Stimulated activated CD4-positive, alpha-beta T cell treated with anti-CD3 and anti-CD28 coated beads, Interleukin-1b, Interleukin-23, amount 100 ng/mL, for 48 hours (primary cell): ENCODE results near the gene EDN2.

Experiments
- DNase-seq: peaks from one replicate; pipeline ENCODE4 v3.0.0-alpha.2; 2020

The EDN2 gene

GRCh38 chr1:41516168-41517061 lies 31.9 kb upstream of the EDN2 start:
- DNase-seq, result peak; percentile 57

GRCh38 chr1:41515778-41516167 lies 31.3 kb upstream of the EDN2 start:
- no peak for DNase-seq

- DNase-seq, result no peak
Observed at GRCh38 chr1:41515131-41515678, 30.7 kb upstream of the EDN2 start.

- no peak for DNase-seq
Observed at GRCh38 chr1:41514381-41514780, 29.9 kb upstream of the EDN2 start.

DNA sequence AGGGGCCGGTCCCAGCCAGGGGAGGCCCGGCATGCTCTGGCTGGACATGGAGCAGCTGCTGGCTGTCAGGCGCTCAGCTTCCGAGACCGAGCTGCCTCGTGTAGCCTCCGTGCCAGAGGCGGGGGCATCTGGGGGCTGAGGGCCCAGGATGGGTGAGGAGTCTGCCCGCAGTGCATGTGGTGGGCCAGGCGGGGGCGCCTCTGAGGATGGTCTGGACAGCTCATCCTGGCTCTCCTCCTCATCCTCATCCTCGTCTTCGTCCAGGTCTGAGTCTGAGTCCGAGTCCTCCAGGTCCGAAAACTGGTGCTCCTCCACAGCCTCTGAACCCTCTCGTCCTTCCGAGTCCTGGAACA lies 28.9 kb upstream of the EDN2 start:
- no peak for DNase-seq

DNA sequence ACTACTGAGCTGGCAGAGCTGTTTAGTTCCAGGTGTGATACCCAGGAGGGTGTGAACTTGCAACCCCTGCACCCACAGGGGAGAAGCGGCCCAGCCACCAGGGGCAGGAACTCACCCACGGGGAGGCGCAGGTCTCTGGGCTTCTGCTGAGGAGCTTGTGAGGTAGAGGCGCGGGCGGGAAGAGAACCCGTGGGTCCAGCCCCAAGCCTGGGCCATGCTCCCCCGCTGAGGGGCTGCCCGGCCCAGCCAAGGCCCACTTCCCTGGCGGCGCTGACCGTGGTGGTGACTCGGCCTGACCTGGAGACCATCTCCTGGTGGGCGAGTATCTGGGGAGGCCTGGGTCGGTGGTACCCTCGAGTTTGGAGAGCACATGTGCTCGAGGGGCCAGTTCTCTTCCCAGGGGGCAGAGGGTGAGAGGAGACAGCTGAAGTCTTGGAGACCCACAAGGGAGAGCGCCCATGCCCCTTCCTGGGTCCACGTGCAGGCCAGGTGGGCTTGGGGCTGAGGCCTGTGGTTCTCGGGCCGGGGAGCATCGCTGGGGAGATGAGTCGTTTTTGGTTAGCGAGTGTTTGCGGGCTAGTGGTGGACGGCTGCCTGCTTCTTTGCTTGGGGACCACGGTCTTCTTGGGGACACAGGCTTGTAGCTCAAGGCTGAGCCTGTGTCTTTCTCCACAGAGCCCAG lies 28.4 kb upstream of the EDN2 start:
- DNase-seq, result no peak

DNA sequence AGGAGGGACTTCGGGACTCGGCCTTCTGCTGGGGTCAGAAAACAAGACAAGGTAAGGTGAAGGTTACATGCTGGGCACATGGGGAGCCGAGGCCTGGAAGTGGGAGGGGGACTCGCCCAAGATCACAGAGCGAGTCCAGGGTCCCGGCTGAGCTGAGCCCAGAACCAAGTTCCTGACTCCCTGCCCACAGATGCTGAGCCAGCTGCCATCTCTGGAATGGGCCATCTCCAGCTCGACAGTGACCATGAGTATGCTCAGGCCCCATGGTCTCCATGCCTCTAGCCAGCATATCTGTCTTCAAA lies 26.7 kb upstream of the EDN2 start:
- no peak for DNase-seq

DNA sequence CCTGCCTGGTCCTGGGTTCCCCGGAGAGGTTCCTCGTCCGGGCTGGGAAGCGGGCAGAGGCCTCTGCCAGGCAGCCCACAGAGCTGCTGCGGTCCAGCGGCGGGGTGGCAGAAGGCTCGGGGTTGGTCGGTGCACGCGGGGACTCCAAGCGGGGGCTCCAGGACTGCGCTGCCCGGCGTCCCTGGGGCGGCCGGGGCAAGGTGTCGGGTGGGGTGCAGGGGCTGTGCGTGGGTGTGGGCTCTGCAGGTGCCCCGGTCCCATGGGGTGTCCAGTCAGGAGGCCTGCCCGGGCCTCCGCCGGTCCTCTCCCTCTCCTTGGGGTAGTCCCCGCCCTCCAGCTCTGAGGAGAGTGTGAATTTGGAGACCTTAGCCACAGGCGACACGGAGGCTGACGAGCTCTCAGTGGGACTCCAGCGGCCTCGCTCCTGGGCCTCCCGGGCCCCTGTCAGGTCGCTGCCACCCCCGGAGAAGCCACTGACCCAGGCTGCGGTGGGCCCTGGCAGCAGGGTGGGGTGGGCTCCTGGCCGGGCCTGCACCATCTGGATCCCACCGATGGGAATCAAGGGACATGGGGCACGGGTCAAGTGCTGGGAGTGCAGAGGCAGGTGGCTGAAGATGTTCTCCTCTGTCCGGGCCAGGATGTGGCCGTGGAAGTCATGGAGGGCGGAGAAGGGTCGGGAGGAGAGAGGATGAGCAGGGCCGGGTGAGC lies 26.2 kb upstream of the EDN2 start:
- DNase-seq, result no peak

DNA sequence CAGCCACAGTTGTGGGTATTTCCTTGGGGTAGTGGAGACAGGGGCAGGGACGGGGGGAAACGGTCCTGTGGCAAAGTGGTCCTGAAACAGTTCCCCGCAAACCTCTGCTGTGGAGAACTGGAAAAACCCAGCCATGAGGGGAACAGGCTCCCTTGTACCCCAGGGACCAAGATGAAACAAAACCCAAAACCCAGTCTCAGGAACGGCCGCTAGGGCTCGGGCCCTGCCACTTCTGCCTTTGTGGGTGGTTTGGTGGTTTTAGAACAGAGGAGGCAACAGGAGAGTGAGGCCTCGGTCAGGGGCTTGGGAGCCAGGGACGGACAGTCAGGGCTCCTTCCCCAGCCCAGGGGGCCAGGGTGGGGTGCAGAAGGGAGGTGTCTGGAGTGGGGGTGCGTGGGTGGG lies 24.8 kb upstream of the EDN2 start:
- no peak for DNase-seq

DNA sequence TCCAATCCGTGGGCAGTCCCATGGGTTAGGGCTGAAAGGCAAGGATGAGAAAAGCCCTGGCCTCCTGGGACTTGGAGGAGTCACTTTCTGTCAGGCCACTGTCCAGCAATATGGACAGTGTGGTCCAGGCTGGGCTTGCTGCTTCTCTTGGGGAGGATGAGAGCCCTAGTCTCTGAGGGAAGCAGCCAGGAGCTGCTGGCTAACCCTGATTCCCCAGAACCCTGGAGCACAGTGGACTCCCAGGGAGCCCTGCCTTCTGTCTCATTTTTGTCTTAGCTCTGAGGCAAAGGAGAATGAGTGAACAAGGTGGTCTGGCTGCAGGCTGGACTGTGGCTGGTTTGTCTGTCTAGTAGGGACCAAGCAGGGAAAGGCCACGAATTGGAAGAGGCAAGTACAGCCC lies 23.8 kb upstream of the EDN2 start:
- no peak for DNase-seq

DNA sequence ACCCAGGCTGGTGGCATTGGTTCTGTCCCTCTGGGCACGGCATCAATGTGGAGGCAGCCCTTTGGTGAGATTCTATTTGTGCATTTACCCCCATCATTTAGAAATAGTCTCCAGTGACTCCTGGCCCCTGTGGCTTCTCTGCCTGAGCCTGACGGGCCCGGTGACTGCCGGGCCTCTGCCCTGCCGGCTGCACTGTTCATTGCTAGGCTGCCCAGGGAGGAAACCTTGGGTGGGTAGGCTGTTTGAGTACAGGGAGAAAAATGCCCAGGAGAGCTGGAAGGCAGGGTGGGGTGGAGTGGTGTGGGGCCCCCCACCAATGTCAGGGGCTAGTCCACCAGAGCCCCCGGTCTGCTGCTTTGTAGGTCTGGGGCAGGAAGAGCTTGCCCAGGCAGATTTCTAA lies 23.4 kb upstream of the EDN2 start:
- DNase-seq, result no peak

- DNase-seq, result no peak
Observed at GRCh38 chr1:41507110-41507720, 22.7 kb upstream of the EDN2 start.

DNA sequence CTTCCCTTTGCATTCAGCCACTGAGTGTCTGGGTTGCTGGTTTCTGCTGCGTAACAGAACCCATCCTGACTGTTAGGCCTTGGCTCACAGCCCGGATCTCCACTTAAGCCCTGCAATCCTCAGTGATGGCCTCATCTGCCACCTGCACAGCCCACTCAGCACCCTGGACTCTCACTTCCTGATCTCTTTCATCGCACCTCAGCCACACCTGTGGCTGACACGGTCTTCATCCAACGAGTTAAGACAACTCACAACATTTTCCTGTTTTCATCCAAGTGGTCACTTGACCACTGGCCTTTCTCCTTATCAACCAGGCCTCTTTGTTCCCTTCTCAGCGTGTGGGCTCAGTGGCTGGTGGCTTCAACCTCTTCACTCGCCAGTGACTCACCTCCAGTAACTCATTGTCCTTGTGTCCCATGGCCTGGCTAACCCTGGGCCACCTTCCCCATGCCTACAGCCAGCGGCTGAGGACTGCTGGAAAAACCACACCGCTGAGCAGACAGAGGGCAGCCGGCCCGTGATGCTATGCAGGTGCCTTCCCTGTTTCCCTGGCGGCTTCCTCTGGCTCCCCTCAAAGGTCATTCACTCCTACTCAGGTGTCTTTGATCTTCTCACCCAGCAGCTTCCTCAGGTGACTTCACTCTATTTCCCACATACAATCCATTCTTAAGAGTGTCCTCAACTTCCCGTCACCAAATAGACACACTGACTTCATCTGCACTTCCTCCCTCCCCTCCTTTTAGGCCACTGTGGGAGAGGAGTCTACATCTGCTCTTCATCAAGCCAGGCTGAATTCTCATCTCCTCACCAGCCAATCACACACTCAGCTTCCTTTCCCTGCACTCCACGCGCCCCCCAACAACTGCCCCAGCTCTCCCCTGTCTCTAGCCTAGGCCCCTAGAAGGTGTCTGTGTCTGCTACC lies 19.9 kb upstream of the EDN2 start:
- no peak for DNase-seq

DNA sequence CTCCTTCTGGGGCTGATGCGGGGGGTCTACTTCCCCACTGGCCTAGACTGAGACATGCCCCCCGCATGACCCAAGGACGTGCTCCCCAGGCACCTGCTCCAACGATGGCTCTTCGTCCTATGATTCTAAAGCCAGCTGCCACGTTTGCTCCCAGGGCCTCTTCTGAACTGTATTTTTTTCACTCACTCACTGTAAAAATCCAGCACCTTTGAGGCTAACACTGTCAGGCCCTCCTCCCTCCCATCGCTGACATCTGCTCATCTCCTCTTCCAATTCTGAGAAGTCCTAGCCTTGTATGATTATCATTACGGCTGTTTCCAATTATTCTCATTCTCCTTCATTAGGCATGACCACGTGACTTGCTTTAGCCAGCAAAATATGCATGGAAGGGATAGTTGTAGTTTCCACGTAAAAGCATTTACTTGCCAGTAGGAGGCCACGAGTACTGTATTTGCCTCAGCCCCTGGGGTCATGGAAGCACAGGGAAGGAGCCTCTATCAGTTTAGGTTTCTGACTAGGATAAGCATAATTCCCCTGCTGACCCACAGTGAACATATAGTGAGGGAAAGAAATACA lies 19.1 kb upstream of the EDN2 start:
- no peak for DNase-seq

DNA sequence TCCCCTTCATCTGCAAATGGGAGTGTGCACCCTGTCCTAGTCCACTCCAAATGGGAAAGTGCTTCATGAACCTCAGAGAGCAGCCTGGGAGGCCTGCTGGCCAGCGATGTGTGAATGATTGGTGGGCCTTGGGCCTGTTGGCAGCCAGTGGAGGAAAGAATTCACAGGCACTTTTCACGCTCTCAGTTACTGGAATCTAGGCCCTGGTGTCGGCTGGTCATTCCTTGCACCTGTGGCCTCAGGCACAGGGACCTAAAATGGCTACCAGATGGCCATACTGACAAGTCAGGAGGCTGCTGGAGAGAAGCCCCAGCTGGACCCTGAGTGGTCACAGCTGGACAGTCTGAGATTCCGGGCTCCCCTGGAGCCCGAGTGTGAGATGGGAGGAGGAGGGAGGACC lies 18.4 kb upstream of the EDN2 start:
- DNase-seq, result no peak

DNA sequence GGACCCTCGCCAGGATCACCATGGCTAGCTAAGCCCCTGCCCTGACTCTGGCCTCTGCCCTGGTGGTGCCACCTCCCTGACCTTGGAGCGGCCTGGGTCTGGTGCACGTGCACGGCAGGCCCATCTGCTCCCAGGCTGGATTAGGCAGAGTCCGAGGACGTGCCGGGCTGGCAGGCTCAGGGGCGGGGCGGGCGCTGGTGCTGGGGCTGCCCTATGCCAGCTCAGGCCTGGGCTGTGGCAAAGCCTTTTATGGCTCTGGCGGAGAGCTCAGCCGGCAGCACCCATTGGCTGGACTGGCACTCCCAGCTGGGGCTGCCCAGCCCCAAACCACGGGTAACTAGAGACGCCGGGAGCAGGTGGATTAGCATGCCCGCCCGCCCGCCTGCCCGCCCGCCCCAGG lies 17.1 kb upstream of the EDN2 start:
- DNase-seq, result no peak

DNA sequence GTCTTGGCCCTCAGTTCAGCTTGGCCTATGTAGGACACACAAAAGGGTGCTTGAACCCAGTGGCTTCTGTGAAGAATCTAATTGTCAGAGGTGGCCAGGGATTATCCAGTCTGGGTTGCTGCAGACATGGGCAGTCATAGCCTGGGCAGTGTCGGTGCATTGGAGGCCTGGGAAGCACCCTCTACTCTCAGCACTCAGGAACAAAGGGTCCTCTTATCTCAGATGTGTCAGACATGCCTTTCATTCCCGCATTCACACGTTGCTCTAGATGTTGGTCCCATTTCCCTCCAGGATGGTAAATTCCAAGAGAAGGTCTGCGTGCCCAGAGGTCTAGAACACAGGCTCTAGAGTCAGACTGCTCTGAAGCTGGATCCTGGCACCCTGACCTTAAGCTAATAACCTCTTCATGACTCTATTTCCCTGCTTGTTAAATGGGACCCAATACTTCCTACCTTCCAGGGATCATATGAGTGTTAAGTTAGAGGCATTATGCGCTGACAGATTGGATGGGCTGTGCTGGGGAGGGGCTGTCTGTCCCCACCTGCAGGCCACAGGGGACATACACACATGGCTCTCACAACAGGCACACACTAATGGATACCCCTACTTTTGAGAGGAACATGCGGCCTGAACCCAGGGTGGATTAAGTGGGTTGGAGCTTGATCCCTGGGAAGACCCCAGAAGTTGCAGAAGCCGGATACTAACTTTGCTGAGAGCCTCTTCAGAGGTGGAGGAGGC lies 16.5 kb upstream of the EDN2 start:
- DNase-seq, result no peak

DNA sequence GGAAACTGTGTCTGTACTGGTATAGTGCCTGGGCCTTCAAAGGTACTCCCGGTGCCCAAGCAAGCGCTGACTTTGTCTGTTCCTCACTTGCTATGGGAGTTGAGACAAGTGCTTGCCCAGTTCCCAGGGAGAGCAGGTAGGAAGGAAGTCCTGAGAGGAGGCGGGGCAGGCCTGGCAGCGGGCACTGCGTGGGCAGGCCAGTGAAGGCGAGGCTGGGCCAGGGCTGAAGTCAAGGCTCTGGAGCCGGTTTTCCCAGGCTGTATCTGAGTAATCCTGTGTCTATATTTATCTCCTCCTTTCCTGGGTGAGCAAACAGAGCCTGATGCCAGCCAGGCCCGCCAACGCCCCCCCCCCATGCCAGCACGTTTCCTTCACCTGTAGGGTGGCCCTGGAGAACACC lies 15.9 kb upstream of the EDN2 start:
- DNase-seq, result no peak

GRCh38 chr1:41499591-41499990 lies 15.1 kb upstream of the EDN2 start:
- no peak for DNase-seq

DNA sequence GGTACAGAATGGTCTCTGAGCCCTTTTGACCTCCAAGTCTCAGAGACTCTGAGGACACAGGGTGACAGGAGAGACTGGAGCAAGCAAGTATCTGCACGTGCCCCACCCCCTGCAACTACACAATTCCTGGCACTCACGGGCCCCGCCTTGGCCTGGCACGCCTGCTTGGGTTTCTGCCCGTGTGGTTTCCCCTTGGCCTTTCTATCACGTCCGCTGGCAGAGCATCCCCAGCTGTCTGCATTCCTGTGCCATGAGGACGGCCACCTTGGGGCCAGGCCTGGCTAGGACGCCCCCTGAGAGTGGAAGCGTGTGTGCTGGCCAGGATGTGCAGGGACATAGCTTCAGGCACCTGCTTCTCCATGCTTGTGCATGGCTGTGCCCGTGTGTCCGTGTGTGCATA lies 14.3 kb upstream of the EDN2 start:
- DNase-seq, result no peak

DNA sequence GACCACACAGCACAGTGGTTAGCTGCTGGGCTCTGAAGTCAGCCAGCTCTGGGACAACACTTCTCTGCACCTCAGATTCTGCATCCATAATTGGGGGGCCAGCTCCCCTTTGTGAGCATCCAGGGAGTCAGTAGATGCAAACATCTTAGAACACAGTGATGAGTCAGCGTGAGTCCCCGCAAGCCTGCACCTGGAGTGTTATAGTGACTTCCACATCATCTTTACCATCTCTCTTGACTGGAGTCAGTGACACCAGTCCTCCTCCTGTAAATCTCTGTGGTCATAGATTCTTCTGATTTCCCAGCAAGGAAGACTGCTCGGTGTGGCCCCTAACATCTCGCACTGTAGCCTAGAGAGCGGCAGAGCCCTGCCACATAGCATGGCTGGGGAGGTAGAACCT lies 13.9 kb upstream of the EDN2 start:
- DNase-seq, result no peak
